Adrenal gland (tissue), 12 donors: Measurements from ENCODE around the gene SLC35B1. TPM values are rescaled to one million over a fixed set of nuclear protein-coding genes. Genes with fewer than 3 reads are reported as not detected.
A peak's percentile ranks its signal among the peaks of the same experiment; 100 is the strongest.

Source experiments
- DNase-seq, 7 donors: peaks; one replicate each; pipeline ENCODE4 v3.0.0-alpha.2; 2019 to 2020
- H3K27ac ChIP-seq, 5 donors: fragments of 200-600 bp; sonication (generic) in 4 of 5; 1 replicate in 3 of 5; 2 replicates in 2 of 5; pipeline versions ENCODE4 v1.5.1 to v1.8.0; 2016 to 2020; ENCODE audit warnings: mild to moderate bottlenecking in 1 of 5
- H3K27me3 ChIP-seq: fragments of 200-600 bp; 2 replicates; pipeline ENCODE4 v1.8.0; 2021
- H3K36me3 ChIP-seq, 2 donors: fragments of 200-600 bp; replicated peaks in 1 of 2; 1 replicate in 1 of 2; 2 replicates in 1 of 2; pipeline versions ENCODE4 v1.5.1 to v1.8.0; 2018 to 2022
- H3K4me1 ChIP-seq, 2 donors: fragments of 200-600 bp; replicated peaks in 1 of 2; 1 replicate in 1 of 2; 2 replicates in 1 of 2; pipeline versions ENCODE4 v1.5.1 to v1.8.0; 2018 to 2021
- H3K4me3 ChIP-seq, 4 donors: fragments of 200-600 bp; sonication (generic) in 3 of 4; one replicate each; pipeline ENCODE4 v1.5.1; 2016 to 2018
- H3K9me3 ChIP-seq, 3 donors: fragments of 200-600 bp; sonication (generic) in 1 of 3; replicated peaks in 1 of 3; 1 replicate in 2 of 3; 2 replicates in 1 of 3; pipeline versions ENCODE4 v1.5.1 to v1.8.0; 2016 to 2021
- POLR2A ChIP-seq, 2 donors: fragments of 450-650 bp; IDR thresholded peaks; one replicate each; pipeline ENCODE4 v1.6.1; 2017; ENCODE audit warnings: antibody characterized with exemption in 2 of 2, mild to moderate bottlenecking in 2 of 2, moderate library complexity in 1 of 2
- WGBS, 4 donors: extraction: QIAGEN DNeasy Blood & Tissue Kit in 2 of 4; methylation state at CpG; one replicate each; pipeline versions ENCODE4 v1.1.5 to v1.1.7; 2013 to 2017; 5-methylcytosine and 5-hydroxymethylcytosine counted together
- intact Hi-C, 2 donors: fragments of 100-400 bp; cut with DNase I; formaldehyde crosslinking; loops; one replicate each; pipeline versions ENCODE4 v1.14.1 to v1.15.0; 2022 to 2023
- polyA plus RNA-seq, 3 donors: library from polyadenylated mRNA; stranded (reverse); fragments of 200-250 nt in 2 of 3; fragments of 350-450 nt in 1 of 3; fragmentation: Illumina TruSeq in 1 of 3; extraction: RNeasy Lipid Tissue Mini Kit (QIAGEN cat#74804) in 1 of 3; gene quantifications; one replicate each; pipeline ENCODE4 v1.2.3, GENCODE V29; 2013 to 2014
- total RNA-seq, 9 donors: library from RNA; depleted of rRNA in 4 of 9; stranded (reverse); fragments of >200 nt in 4 of 9; fragments of 120-200 nt in 1 of 9; fragmentation: NEBNext Ultra II Directional in 1 of 9; extraction: Animal tissue kit (Norgen Biotek cat#: 25700) in 1 of 9; gene quantifications; one replicate each; pipeline versions ENCODE4 v1.1.0 to v1.2.4, GENCODE V29; 2013 to 2023
- TF ChIP-seq, protein P1 (sequence below), 6 experiments: fragments of 450-650 bp in 4 of 6; fragments of 200-600 bp in 2 of 6; sonication (generic) in 1 of 6; IDR thresholded peaks; 1 replicate in 5 of 6; 2 replicates in 1 of 6; pipeline versions ENCODE4 v1.5.1 to v1.8.0; 2016 to 2021; ENCODE audit warnings: antibody characterized with exemption in 6 of 6, mild to moderate bottlenecking in 2 of 6, moderate library complexity in 1 of 6
- donor health status: healthy with polysubstance abuse.
- donor health status: Bipolar disorder and iron deficiency.
- donor health status: DM: yes; HTN: yes; CAD: no.
- donor health status: DM: no; HTN: no; CAD: no.
- donor health status: DM: no; HTN: no; CAD: no.
- donor health status: DM: yes; HTN: yes; CAD: no.

Gene SLC35B1
- total and polyA plus RNA-seq, 12 donors: 20.9 to 87.9 (median 43.0) TPM

DNA sequence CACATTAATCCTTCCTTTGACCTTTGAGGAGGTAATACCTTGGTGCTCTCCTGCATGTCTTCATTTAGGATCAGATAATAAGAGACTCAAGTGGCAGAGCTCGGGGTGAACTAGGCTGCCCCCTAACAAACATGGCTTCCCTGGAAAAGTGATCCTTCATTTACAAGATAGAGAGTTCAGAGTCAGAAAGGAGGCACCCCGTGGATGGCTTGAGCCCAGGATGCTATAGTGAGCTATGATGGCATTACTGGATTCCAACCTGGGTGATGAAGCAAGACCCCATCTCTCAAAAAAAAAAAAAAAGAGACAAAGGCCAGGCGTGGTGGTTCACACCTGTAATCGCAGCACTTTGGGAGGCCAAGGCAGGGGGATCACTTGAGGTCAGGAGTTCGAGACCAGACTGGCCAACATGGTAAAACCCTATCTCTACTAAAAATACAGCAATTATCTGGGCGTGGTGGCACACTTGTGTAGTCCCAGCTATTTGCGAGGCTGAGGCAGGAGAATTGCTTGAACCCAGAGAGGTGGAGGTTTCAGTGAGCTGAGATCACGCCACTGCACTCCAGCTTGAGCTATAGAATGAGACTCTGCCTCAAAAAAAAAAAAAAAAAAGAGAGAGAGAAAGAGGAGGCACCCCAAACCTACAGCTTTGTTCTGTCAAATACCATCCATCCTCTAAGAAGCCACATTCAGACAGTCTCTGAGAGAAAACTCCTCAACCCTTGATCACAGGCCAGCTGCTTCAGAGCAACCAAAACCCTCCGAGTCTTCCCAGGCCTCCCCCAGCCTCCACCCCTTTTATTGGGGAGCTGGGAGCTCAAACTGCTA, 48.8 kb upstream of the SLC35B1 start:
- H3K27ac ChIP-seq: peak overlapping the region in 2 of 5 donors; percentile 17 to 21
- no peaks in the 10 kb centered on the region for H3K9me3 ChIP-seq
- TF ChIP-seq, protein P1, sequence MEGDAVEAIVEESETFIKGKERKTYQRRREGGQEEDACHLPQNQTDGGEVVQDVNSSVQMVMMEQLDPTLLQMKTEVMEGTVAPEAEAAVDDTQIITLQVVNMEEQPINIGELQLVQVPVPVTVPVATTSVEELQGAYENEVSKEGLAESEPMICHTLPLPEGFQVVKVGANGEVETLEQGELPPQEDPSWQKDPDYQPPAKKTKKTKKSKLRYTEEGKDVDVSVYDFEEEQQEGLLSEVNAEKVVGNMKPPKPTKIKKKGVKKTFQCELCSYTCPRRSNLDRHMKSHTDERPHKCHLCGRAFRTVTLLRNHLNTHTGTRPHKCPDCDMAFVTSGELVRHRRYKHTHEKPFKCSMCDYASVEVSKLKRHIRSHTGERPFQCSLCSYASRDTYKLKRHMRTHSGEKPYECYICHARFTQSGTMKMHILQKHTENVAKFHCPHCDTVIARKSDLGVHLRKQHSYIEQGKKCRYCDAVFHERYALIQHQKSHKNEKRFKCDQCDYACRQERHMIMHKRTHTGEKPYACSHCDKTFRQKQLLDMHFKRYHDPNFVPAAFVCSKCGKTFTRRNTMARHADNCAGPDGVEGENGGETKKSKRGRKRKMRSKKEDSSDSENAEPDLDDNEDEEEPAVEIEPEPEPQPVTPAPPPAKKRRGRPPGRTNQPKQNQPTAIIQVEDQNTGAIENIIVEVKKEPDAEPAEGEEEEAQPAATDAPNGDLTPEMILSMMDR (IDR thresholded peaks at IDR 0.05): no peak
- TF ChIP-seq POLR2A (IDR thresholded peaks at IDR 0.05): no peak
- no peak for DNase-seq
- WGBS, 4 donors: 87 to 95% (median 92%) methylated on average over 8 to 9 of the region's 9 CpGs
- H3K27me3 ChIP-seq: no peaks in the 10 kb centered on the region
- H3K4me3 ChIP-seq: no peak overlapping the region
- no peaks in the 10 kb centered on the region for H3K36me3 ChIP-seq
- no peaks in the 10 kb centered on the region for H3K4me1 ChIP-seq
- intact Hi-C loops: no loop called here

DNA sequence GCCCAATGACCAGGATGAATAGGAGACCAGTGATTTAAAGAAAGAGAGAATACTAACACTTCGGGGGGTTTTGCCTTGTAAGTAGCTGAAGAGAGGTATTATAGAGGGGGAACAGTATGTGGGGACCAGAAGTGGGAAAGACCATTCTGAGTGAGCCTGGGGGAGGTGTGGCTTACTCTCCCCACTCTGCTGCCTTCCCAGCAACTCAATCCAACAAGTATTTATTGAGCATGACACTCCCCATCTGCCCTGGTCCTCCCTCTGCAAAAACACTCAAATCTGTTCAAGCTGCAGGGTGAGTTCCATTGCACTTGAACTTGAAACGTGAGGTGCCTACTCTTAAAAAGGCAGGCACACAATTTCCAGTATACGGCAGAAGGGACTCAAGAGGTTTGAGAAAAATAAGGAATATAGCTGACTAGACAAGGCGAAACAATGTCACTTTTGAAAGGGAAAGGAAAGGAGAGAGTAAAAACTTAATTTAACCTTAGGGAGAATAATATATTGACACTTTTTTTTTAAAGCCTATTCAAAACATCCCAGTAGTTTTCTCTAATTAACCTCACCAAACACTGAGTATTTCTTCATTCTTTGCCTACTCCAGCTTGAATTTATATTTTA, 48.0 kb upstream of the SLC35B1 start:
- DNase-seq: no peak
- no peaks in the 10 kb centered on the region for H3K9me3 ChIP-seq
- intact Hi-C loops: no loop called here

DNA sequence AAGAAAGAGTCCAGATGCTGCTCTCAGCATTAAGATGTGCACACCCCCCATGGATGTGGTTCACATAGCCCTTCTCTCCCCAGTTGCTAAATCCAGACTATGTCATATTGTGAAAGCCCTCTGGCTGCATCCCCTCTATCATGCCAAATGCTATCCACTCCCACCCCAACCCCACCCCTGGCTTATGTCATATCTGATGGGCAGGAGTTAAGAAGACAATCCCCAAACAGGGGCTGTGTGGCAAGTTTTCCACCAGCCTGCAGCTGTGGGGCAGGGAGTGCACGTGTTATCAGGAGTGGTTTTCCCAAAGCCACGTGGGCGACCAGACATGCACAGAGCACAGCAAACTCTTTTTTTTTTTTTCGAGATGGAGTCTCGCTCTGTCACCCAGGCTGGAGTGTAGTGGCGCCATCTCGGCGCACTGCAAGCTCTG, 46.2 kb upstream of the SLC35B1 start:
- intact Hi-C loops: no loop called here
- 75 to 88% (median 79%) methylated on average over 8 of the region's 8 CpGs for WGBS, 4 donors
- DNase-seq: no peak
- TF ChIP-seq, protein P1 (IDR thresholded peaks at IDR 0.05): no peak
- no peak for TF ChIP-seq POLR2A (IDR thresholded peaks at IDR 0.05)
- H3K36me3 ChIP-seq: no peaks in the 10 kb centered on the region
- no peak overlapping the region for H3K27ac ChIP-seq
- H3K9me3 ChIP-seq: no peaks in the 10 kb centered on the region
- H3K4me3 ChIP-seq: no peak overlapping the region
- no peaks in the 10 kb centered on the region for H3K4me1 ChIP-seq
- H3K27me3 ChIP-seq: no peaks in the 10 kb centered on the region

More for the DNA sequence above, 48.0 kb upstream of the SLC35B1 start:
- whole genome bisulfite sequencing, 4 donors: 85 to 91% (median 89%) methylated on average over 4 of the region's 4 CpGs
- Histone ChIP-seq H3K4me1 (no peaks in the 10 kb centered on the region), H3K27ac (no peak overlapping the region), H3K27me3 (no peaks in the 10 kb centered on the region), H3K4me3 (no peak overlapping the region), H3K36me3 (no peaks in the 10 kb centered on the region)
- no peak for TF ChIP-seq POLR2A (IDR thresholded peaks at IDR 0.05)
- TF ChIP-seq, protein P1 (IDR thresholded peaks at IDR 0.05): no peak

DNA sequence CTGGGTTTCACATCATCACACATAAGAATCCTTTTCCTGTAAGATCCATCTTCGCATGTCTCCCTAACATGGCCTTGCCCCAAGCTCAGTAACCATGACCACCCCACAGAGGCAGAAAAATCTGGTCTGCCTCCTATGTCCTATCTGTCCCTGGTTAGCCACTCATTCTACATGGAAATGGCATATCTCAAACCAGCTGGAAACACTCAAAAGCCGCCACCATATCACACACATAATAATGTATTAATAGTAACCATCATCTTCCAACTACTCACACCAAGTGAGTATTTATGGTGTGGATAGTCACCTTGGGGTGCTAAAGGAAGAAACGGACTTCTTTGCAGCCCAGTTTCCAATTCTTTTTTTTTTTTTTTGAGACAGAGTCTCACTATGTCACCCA, 44.7 kb upstream of the SLC35B1 start:
- H3K4me3 ChIP-seq: no peak overlapping the region
- 76 to 85% (median 84%) methylated on average over 3 of the region's 3 CpGs for WGBS, 4 donors
- H3K36me3 ChIP-seq: no peaks in the 10 kb centered on the region
- no peaks in the 10 kb centered on the region for H3K27me3 ChIP-seq
- intact Hi-C loops: no loop called here
- no peaks in the 10 kb centered on the region for H3K9me3 ChIP-seq
- H3K4me1 ChIP-seq: no peaks in the 10 kb centered on the region
- TF ChIP-seq, protein P1 (IDR thresholded peaks at IDR 0.05): no peak
- no peak for TF ChIP-seq POLR2A (IDR thresholded peaks at IDR 0.05)
- no peak for DNase-seq
- no peak overlapping the region for H3K27ac ChIP-seq
